Common myeloid progenitor, CD34-positive (primary cell): ENCODE measurements around the gene KLF12.

ENCODE experiments used
- CTCF ChIA-PET: fragments of 350-600 bp; sonication (Branson Sonifier 250); formaldehyde crosslinking; loops from one replicate; lab custom pipeline; 2021; ENCODE audit warnings: antibody characterized with exemption; lab: Charles Lee
- POLR2A ChIA-PET: fragments of 350-600 bp; sonication (Branson Sonifier 250); formaldehyde crosslinking; loops from one replicate; lab custom pipeline; 2021; ENCODE audit warnings: antibody characterized with exemption; lab: Charles Lee
- DNase-seq, 3 donors: peaks; one replicate each; pipeline versions ENCODE4 v3.0.0 to v3.0.0-alpha.2; 2013
- H3K27ac ChIP-seq, 2 experiments: 1 replicate in 1 of 2; 2 replicates in 1 of 2; pipeline ENCODE4 v1.7.0; 2013; ENCODE audit warnings: inconsistent platforms in 2 of 2, low read length in 2 of 2, mild to moderate bottlenecking in 2 of 2, low read depth in 1 of 2, moderate library complexity in 1 of 2; ENCODE audit not compliant: severe bottlenecking in 2 of 2, insufficient read depth in 1 of 2, poor library complexity in 1 of 2
- H3K27me3 ChIP-seq, 5 experiments: replicated peaks in 2 of 5; 1 replicate in 3 of 5; 2 replicates in 2 of 5; pipeline versions ENCODE4 v1.6.1 to v1.7.0; 2013; ENCODE audit warnings: low read length in 4 of 5, mild to moderate bottlenecking in 2 of 5, moderate library complexity in 2 of 5, inconsistent platforms in 1 of 5; ENCODE audit not compliant: insufficient read depth in 5 of 5, control insufficient read depth in 4 of 5
- H3K36me3 ChIP-seq, 4 experiments: 1 replicate in 2 of 4; 2 replicates in 2 of 4; pipeline versions ENCODE4 v1.6.1 to v1.7.0; 2013; ENCODE audit warnings: low read length in 3 of 4, control low read depth in 1 of 4, mild to moderate bottlenecking in 1 of 4; ENCODE audit not compliant: control insufficient read depth in 4 of 4, insufficient read depth in 4 of 4
- H3K4me1 ChIP-seq, 4 experiments: 1 replicate in 3 of 4; 2 replicates in 1 of 4; pipeline versions ENCODE4 v1.6.1 to v1.7.1; 2013; ENCODE audit warnings: low read length in 3 of 4, mild to moderate bottlenecking in 3 of 4, control low read depth in 1 of 4, inconsistent platforms in 1 of 4, moderate library complexity in 1 of 4; ENCODE audit not compliant: control insufficient read depth in 4 of 4, insufficient read depth in 4 of 4; ENCODE audit errors: control extremely low read depth in 1 of 4
- H3K4me3 ChIP-seq, 7 experiments: 1 replicate in 4 of 7; 2 replicates in 3 of 7; pipeline versions ENCODE4 v1.5.1 to v1.7.0; 2013; ENCODE audit warnings: mild to moderate bottlenecking in 7 of 7, low read length in 6 of 7, moderate library complexity in 6 of 7, inconsistent platforms in 2 of 7, low read depth in 2 of 7, control low read depth in 1 of 7; ENCODE audit not compliant: insufficient read depth in 4 of 7, control insufficient read depth in 1 of 7; ENCODE audit errors: extremely low read depth in 1 of 7
- H3K9me3 ChIP-seq, 5 experiments: 1 replicate in 4 of 5; 2 replicates in 1 of 5; pipeline versions ENCODE4 v1.6.1 to v1.7.1; 2013; ENCODE audit warnings: low read length in 4 of 5, mild to moderate bottlenecking in 2 of 5, inconsistent platforms in 1 of 5, low read depth in 1 of 5, moderate library complexity in 1 of 5; ENCODE audit not compliant: control insufficient read depth in 4 of 5, insufficient read depth in 2 of 5; ENCODE audit errors: control extremely low read depth in 1 of 5
- WGBS: methylation state at CpG from one replicate; pipeline ENCODE4 v1.1.5; 2013; ENCODE audit not compliant: insufficient coverage; 5-methylcytosine and 5-hydroxymethylcytosine counted together

KLF12 gene

GRCh38 chr13:74090869-74091605 lies 43.2 kb downstream of the KLF12 start:
- Histone ChIP-seq H3K4me1 (peaks cover 0 to 5% (median 0%) of the 10 kb centered on the region in 4 experiments), H3K36me3 (no peaks in the 10 kb centered on the region), H3K9me3 (peaks cover 0 to 3% (median 1%) of the 10 kb centered on the region in 5 experiments), H3K27ac (no peak overlapping the region), H3K27me3 (no peaks in the 10 kb centered on the region), H3K4me3 (no peak overlapping the region)
- DNase-seq = peak in 1 of 3 donors; percentile 14
- ChIA-PET CTCF (no interaction called here), POLR2A (no interaction called here)
- 100% methylated on average over 1 of the region's 4 CpGs for WGBS

- Histone ChIP-seq H3K27ac (no peak overlapping the region), H3K27me3 (no peaks in the 10 kb centered on the region), H3K36me3 (no peaks in the 10 kb centered on the region), H3K4me1 (peaks cover 0 to 5% (median 0%) of the 10 kb centered on the region in 4 experiments), H3K4me3 (no peak overlapping the region), H3K9me3 (peaks cover 0 to 3% (median 1%) of the 10 kb centered on the region in 5 experiments)
- no CpG with 5 or more reads among the region's 3 CpGs for WGBS
- POLR2A ChIA-PET = no interaction called here
- CTCF ChIA-PET = no interaction called here
- DNase-seq = no peak
These were observed 43.8 kb downstream of the KLF12 start for GRCh38 chr13:74090397-74090796.

- DNase-seq = no peak
- no peak overlapping the region for H3K27ac ChIP-seq
- CTCF ChIA-PET = interaction anchor here (0.7 kb wide), 2 partner anchors 110 to 1202 kb away, joined by 3 read pairs; no protein-coding TSS in a partner anchor
- 94% methylated on average over 3 of the region's 3 CpGs for WGBS
- H3K4me3 ChIP-seq = no peak overlapping the region
- H3K36me3 ChIP-seq = no peaks in the 10 kb centered on the region
- H3K4me1 ChIP-seq = peaks cover 0 to 2% (median 0%) of the 10 kb centered on the region in 4 experiments
- H3K27me3 ChIP-seq = no peaks in the 10 kb centered on the region
- peaks cover 0 to 3% (median 1%) of the 10 kb centered on the region in 5 experiments for H3K9me3 ChIP-seq
- POLR2A ChIA-PET = no interaction called here
These were observed 46.8 kb downstream of the KLF12 start for GRCh38 chr13:74087357-74087756.
